ENCODE results near the gene MOG.

Gene MOG

DNA sequence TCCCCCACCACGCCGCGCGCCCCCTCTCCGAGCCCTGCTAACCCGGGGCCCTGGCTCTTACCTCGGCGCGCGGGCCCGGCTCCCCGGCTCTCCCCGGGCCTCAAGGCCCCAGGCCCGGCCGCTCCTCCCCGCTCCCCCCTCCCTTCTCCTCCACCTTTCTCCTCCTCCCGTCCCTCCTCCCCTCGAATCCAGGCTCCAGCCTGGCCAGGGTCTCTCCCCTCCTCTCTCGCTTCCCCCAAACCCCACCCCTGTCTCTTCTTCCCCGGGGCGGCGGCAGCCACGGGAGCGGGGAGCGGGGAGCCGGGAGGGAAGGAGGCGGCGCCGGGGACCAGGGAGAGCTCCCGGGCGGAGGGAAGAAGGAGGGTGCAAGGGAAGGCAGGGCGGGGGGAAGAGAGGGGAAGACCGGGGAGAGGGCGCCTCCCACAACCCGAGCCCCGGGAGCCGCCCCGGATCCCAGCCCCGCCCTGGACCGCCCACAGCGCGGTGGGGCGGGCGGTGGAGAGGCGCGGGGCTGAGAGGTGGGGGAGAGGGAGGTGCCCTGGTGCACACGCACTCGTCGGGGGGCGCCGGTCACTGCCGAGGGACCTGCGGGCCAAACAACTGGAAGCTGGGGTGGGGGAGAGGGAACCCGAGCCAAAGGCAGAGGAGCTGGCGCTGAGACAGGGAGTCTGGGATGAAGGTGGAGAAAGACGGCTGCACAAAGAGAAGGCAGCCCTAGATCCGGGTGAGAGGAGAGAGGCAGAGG, 23.9 kb upstream of the MOG start, which contains the start of gene GABBR1:
GABBR1 (minus strand) TSS at position 395 of the 745 bp plus-strand sequence. CDS start 798 bp downstream, outside the sequence.
- ChIA-PET CTCF (interaction anchor here (0.6 to 1.4 kb wide), 6 partner anchors 9 to 228 kb away, joined by 3 to 10 read pairs (median 3); no protein-coding TSS in a partner anchor), POLR2A (ENCODE audit: low non-redundant PET) (interaction anchor here (0.5 to 0.8 kb wide), 4 partner anchors 9 to 743 kb away, joined by 3 to 7 read pairs (median 4); no protein-coding TSS in a partner anchor)
- H3K27ac ChIP-seq, result peak within 1 kb of the TSS; percentile 77
- DNase-seq (ENCODE audit: low spot score), result peak; percentile 97
- TF ChIP-seq, protein P1, sequence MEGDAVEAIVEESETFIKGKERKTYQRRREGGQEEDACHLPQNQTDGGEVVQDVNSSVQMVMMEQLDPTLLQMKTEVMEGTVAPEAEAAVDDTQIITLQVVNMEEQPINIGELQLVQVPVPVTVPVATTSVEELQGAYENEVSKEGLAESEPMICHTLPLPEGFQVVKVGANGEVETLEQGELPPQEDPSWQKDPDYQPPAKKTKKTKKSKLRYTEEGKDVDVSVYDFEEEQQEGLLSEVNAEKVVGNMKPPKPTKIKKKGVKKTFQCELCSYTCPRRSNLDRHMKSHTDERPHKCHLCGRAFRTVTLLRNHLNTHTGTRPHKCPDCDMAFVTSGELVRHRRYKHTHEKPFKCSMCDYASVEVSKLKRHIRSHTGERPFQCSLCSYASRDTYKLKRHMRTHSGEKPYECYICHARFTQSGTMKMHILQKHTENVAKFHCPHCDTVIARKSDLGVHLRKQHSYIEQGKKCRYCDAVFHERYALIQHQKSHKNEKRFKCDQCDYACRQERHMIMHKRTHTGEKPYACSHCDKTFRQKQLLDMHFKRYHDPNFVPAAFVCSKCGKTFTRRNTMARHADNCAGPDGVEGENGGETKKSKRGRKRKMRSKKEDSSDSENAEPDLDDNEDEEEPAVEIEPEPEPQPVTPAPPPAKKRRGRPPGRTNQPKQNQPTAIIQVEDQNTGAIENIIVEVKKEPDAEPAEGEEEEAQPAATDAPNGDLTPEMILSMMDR (conservative IDR thresholded peaks at IDR 0.05; ENCODE audit: low read depth), result no peak

DNA sequence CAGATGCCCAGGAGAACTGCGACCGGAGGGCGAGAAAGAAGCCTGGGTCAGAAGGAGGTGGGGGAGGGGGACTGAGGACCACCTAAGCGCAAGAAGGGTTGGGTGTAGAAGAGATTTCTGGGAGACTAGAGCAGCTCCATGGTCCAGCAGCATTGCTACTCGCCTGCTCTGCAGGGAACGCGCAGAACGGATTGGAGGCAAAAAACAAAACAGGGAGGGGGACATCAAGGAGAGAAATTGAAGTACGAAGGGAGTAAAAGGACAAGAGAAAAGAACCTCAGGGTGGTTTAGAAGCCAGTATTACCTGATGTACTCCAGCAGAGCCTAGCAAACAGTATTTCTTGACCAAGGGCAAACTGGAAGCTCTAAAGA, 23.4 kb upstream of the MOG start:
- ChIA-PET CTCF (interaction anchor here (0.6 to 1.4 kb wide), 5 partner anchors 10 to 259 kb away, joined by 3 to 10 read pairs (median 3); no protein-coding TSS in a partner anchor), POLR2A (ENCODE audit: low non-redundant PET) (interaction anchor here (0.5 kb wide), 1 partner anchor 744 kb away, joined by 7 read pairs; no protein-coding TSS in a partner anchor)
- TF ChIP-seq, protein P1 (conservative IDR thresholded peaks at IDR 0.05; ENCODE audit: low read depth), result no peak
- no peak for DNase-seq (ENCODE audit: low spot score)
- H3K27ac ChIP-seq, result peak overlapping the region; percentile 77

DNA sequence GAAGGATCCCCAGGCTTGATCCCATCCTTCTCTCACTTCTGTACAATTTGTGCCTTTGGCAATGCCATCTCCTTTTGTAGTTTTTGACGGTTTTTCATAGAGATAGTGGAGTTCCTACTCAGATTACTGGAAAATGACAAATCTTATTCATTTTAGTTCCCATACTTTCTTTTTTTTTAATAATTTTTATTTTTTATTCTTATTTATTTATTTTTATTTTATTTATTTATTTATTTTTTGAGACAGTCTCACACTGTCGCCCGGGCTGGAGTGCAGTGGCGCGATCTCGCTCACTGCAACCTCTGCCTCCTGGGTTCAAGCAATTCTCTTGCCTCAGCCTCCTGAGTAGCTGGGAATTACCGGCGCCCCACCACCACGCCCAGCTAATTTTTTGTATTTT, 19.6 kb upstream of the MOG start:
- POLR2A ChIA-PET (ENCODE audit: low non-redundant PET), result no interaction called here
- no peak overlapping the region for H3K27ac ChIP-seq
- no peak for DNase-seq (ENCODE audit: low spot score)
- TF ChIP-seq, protein P1 (conservative IDR thresholded peaks at IDR 0.05; ENCODE audit: low read depth), result no peak
- CTCF ChIA-PET, result no interaction called here

DNA sequence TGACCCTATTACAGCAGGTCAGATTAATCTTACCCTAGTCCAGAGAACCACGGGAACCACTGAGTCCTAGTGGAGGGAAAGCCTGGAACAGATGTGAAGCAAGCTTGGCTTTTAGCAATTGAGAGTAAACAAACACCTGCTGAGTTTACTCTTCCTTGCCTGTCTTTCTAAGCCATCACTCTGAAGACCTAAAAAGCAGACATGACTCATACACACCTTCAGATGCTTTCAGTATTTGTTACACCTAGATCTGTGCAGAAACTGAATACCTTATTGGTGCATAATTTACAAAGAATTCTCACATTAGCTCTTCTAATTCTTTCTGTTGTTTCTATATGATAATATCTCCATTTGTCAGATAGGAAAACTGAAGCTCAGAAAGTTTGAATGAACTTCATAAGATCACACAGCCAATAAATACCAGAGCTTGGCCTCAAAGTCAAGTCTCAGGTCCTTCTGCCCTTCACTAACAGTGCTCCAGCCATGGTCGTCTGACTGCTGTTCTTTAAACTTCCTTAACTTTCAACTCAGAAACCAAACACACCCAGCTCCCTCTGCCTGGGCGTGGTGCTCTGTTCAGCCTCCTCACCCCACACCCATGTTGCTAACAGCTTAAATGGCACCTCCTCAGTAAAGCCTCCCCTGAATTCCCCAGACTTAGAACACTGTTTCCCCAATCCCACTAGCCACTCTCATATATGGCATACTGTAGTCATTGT, 15.3 kb upstream of the MOG start:
- DNase-seq (ENCODE audit: low spot score), result no peak
- TF ChIP-seq, protein P1 (conservative IDR thresholded peaks at IDR 0.05; ENCODE audit: low read depth), result no peak
- H3K27ac ChIP-seq, result no peak overlapping the region
- ChIA-PET POLR2A (ENCODE audit: low non-redundant PET) (interaction anchor here (1.0 kb wide), 1 partner anchor 9 kb away, joined by 4 read pairs; the partner anchor contains the start of gene GABBR1), CTCF (interaction anchor here (1.8 to 3.2 kb wide), 2 partner anchors 9 to 11 kb away, joined by 14 to 16 read pairs; no protein-coding TSS in a partner anchor)

DNA sequence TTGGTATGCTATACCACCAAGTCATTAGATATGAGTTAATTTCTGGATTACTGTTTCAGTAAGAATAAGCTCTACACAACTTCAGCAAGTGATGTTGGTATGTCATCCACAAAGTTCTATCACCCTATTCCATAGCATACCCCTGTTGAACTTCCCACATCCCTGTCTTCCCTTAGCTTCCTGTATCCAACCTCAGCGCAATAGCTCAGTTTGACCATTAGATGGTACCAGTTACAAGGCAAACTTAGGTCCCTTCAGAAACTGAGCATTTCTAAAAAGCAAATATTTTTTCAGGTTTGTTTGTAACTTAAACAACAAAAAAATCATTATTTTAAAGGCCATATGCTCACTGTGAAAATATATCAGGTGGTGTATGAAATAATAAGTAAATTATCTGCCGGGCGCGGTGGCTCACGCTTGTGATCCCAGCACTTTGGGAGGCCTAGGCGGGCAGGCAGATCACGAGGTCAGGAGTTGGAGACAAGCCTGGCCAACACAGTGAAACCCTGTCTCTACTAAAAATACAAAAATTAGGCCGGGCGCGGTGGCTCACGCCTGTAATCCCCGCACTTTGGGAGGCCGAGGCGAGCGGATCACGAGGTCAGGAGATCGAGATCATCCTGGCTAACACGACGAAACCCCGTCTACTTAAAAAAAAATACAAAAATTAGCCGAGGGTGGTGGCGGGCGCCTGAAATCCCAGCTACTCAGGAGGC, 8.8 kb upstream of the MOG start:
- ChIA-PET POLR2A (ENCODE audit: low non-redundant PET) (interaction anchor here (1.2 kb wide), 1 partner anchor 49 kb away, joined by 3 read pairs; no protein-coding TSS in a partner anchor), CTCF (interaction anchor here (0.6 to 4.2 kb wide), 8 partner anchors 15 to 710 kb away, joined by 3 to 56 read pairs (median 3); partner anchors contain the start of gene GABBR1)
- DNase-seq (ENCODE audit: low spot score), result peak; percentile 64
- no peak overlapping the region for H3K27ac ChIP-seq
- TF ChIP-seq, protein P1 (conservative IDR thresholded peaks at IDR 0.05; ENCODE audit: low read depth), result peak; percentile 80

Data from RWPE1 (cell line).